Fibroblast of lung (primary cell): ENCODE data around the gene FNDC11. TPM values are rescaled to one million over a fixed set of nuclear protein-coding genes. Genes with fewer than 3 reads are reported as not detected.

Source experiments
- DNase-seq, 2 donors: peaks; one replicate each; pipeline versions ENCODE4 v3.0.0 to v3.0.0-alpha.2; 2010; ENCODE audit warnings: low read depth in 2 of 2
- H2AFZ ChIP-seq: 2 replicates; pipeline ENCODE4 v1.5.1; 2012; ENCODE audit warnings: low read length, control low read depth, inconsistent platforms
- H3K27ac ChIP-seq: 2 replicates; pipeline ENCODE4 v1.5.1; 2011; ENCODE audit warnings: low read length, control low read depth; ENCODE audit not compliant: insufficient read depth
- H3K27me3 ChIP-seq: 2 replicates; pipeline ENCODE4 v1.5.1; 2011; ENCODE audit warnings: mild to moderate bottlenecking, low read length; ENCODE audit not compliant: control insufficient read depth, insufficient read depth
- H3K36me3 ChIP-seq: 2 replicates; pipeline ENCODE4 v1.5.1; 2011; ENCODE audit warnings: low read length; ENCODE audit not compliant: control insufficient read depth, insufficient read depth
- H3K4me1 ChIP-seq: 2 replicates; pipeline ENCODE4 v1.5.1; 2011; ENCODE audit warnings: low read length; ENCODE audit not compliant: control insufficient read depth, insufficient read depth; ENCODE audit errors: extremely low read depth
- H3K4me2 ChIP-seq: 2 replicates; pipeline ENCODE4 v1.5.1; 2011; ENCODE audit warnings: low read length, control low read depth; ENCODE audit not compliant: insufficient read depth; ENCODE audit errors: extremely low read depth
- H3K4me3 ChIP-seq, 4 experiments: fragments of 200-600 bp in 1 of 4; sonication (generic) in 1 of 4; replicated peaks in 1 of 4; 2 replicates each; pipeline ENCODE4 v1.5.1; 2011 to 2016; ENCODE audit warnings: low read length in 4 of 4, low read depth in 3 of 4, mild to moderate bottlenecking in 3 of 4, control low read depth in 2 of 4, inconsistent platforms in 1 of 4, mixed read lengths in 1 of 4; ENCODE audit not compliant: insufficient read depth in 1 of 4; ENCODE audit errors: control extremely low read depth in 1 of 4
- H3K79me2 ChIP-seq: 2 replicates; pipeline ENCODE4 v1.5.1; 2012; ENCODE audit warnings: mild to moderate bottlenecking, low read length, inconsistent platforms; ENCODE audit not compliant: control insufficient read depth, insufficient read depth
- H3K9ac ChIP-seq: 2 replicates; pipeline ENCODE4 v1.5.1; 2011; ENCODE audit warnings: mild to moderate bottlenecking, low read length, control low read depth; ENCODE audit not compliant: insufficient read depth
- H3K9me3 ChIP-seq: 2 replicates; pipeline ENCODE4 v1.5.1; 2012; ENCODE audit warnings: low read depth, low read length; ENCODE audit not compliant: control insufficient read depth, insufficient read depth
- H4K20me1 ChIP-seq: 2 replicates; pipeline ENCODE4 v1.5.1; 2011; ENCODE audit warnings: low read length; ENCODE audit not compliant: control insufficient read depth, insufficient read depth; ENCODE audit errors: extremely low read depth
- EZH2 ChIP-seq: IDR thresholded peaks from 2 replicates; pipeline ENCODE4 v1.5.1; 2012; ENCODE audit warnings: low read length, control low read depth, mild to moderate bottlenecking; ENCODE audit errors: missing control alignments
- polyA plus RNA-seq, 2 donors: library from polyadenylated mRNA; depleted of rRNA in 1 of 2; stranded (reverse) in 1 of 2; unstranded in 1 of 2; fragments of >200 nt; gene quantifications; 2 replicates each; pipeline ENCODE4 v1.2.1, GENCODE V29; 2011 to 2012; ENCODE audit warnings: missing spikeins in 1 of 2
- total RNA-seq: library from RNA; depleted of rRNA; stranded (reverse); fragments of >200 nt; gene quantifications from 2 replicates; pipeline ENCODE4 v1.2.1, GENCODE V29; 2014
- TF ChIP-seq, protein P1 (sequence below), 2 donors: IDR thresholded peaks in 1 of 2; conservative IDR thresholded peaks in 1 of 2; 1 replicate in 1 of 2; 2 replicates in 1 of 2; pipeline ENCODE4 v1.5.1; 2011 to 2012; ENCODE audit warnings: low read length in 2 of 2, control low read depth in 1 of 2, inconsistent platforms in 1 of 2, low read depth in 1 of 2, mild to moderate bottlenecking in 1 of 2

Gene FNDC11
- total and polyA plus RNA-seq, 2 donors (not counting 1 experiment from before 2014, with no cell fraction given) = 0.22 to 1.7 TPM

DNA sequence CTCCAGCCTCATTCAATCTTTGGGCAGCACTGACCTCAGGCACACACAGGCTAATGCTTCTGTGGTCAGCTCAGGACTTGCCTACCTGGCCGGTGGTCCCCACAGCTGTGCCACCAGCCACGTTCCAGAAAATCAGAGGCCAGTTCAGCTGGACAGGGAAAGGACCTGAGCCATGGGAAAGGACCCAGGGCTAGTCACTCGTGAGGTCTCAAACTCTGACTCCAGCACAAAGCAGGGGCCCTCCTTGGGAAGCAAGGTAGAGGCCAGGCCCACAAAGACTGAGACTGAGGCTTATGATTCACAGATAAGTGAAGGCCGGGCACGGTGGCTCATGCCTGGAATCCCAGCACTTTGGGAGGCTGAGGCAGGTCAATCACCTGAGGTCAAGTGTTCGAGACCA is 42.5 kb downstream of the FNDC11 start:
- Histone ChIP-seq H3K27ac (no peak overlapping the region), H3K4me3 (no peak overlapping the region), H3K27me3 (no peaks in the 10 kb centered on the region), H3K79me2 (no peaks in the 10 kb centered on the region), H3K4me1 (peaks cover 8% of the 10 kb centered on the region), H3K9ac (no peak overlapping the region), H3K36me3 (peaks cover 16% of the 10 kb centered on the region), H3K9me3 (no peaks in the 10 kb centered on the region), H4K20me1 (no peaks in the 10 kb centered on the region), H2AFZ (no peak overlapping the region), H3K4me2 (no peak overlapping the region)
- TF ChIP-seq EZH2 = no peak
- TF ChIP-seq, protein P1, sequence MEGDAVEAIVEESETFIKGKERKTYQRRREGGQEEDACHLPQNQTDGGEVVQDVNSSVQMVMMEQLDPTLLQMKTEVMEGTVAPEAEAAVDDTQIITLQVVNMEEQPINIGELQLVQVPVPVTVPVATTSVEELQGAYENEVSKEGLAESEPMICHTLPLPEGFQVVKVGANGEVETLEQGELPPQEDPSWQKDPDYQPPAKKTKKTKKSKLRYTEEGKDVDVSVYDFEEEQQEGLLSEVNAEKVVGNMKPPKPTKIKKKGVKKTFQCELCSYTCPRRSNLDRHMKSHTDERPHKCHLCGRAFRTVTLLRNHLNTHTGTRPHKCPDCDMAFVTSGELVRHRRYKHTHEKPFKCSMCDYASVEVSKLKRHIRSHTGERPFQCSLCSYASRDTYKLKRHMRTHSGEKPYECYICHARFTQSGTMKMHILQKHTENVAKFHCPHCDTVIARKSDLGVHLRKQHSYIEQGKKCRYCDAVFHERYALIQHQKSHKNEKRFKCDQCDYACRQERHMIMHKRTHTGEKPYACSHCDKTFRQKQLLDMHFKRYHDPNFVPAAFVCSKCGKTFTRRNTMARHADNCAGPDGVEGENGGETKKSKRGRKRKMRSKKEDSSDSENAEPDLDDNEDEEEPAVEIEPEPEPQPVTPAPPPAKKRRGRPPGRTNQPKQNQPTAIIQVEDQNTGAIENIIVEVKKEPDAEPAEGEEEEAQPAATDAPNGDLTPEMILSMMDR (conservative IDR thresholded peaks at IDR 0.05 in 1 of 2, IDR thresholded peaks at IDR 0.05 in 1 of 2; ENCODE audit: low read depth in 1 of 2, low read length in 2 of 2) = no peak
- no peak for DNase-seq

DNA sequence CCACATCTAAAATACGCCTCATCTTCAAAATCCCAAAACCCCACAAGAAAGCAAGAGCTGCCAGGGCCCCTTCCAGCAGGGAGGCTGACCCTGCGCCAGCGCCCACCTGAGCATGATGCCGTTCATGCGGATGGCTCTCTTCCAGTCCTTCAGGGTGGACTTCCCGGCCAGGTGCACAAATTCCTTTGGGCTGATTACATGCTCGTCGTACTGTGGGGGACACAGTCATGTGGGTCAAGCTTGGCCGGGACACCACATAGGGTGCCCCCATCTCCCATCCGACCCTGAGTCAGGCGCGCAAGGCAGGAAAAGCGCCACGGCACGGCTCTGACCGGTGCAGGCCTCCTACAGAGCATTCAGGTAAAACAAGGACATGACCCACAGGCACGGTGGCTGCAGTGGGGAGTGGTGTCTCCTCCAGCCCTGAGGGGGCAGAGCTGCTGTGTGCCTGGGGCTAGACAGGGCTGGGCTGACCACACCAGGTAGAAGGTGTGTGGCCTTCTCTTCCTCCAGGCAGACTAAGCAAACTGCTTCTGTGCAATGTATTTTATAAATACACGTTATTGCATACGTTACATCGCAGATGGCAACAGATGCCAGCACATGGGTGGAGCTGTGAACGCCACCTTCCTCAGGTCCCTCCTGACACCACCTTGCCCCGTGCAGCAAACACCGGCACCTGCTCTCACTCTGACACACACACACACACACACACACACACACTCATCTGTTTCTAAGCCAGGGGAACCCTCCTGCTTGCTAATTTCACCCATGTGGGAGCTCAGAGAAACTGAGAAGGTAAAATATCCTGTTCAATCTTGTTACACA is 43.9 kb downstream of the FNDC11 start:
- peaks cover 8% of the 10 kb centered on the region for H3K4me1 ChIP-seq
- H4K20me1 ChIP-seq = no peaks in the 10 kb centered on the region
- H3K27ac ChIP-seq = no peak overlapping the region
- H3K79me2 ChIP-seq = no peaks in the 10 kb centered on the region
- H2AFZ ChIP-seq = no peak overlapping the region
- H3K27me3 ChIP-seq = no peaks in the 10 kb centered on the region
- H3K4me3 ChIP-seq = no peak overlapping the region
- no peaks in the 10 kb centered on the region for H3K9me3 ChIP-seq
- DNase-seq = no peak
- H3K9ac ChIP-seq = no peak overlapping the region
- no peak for TF ChIP-seq EZH2
- TF ChIP-seq, protein P1 (conservative IDR thresholded peaks at IDR 0.05 in 1 of 2, IDR thresholded peaks at IDR 0.05 in 1 of 2; ENCODE audit: low read depth in 1 of 2, low read length in 2 of 2) = no peak
- peaks cover 22% of the 10 kb centered on the region for H3K36me3 ChIP-seq
- H3K4me2 ChIP-seq = no peak overlapping the region

DNA sequence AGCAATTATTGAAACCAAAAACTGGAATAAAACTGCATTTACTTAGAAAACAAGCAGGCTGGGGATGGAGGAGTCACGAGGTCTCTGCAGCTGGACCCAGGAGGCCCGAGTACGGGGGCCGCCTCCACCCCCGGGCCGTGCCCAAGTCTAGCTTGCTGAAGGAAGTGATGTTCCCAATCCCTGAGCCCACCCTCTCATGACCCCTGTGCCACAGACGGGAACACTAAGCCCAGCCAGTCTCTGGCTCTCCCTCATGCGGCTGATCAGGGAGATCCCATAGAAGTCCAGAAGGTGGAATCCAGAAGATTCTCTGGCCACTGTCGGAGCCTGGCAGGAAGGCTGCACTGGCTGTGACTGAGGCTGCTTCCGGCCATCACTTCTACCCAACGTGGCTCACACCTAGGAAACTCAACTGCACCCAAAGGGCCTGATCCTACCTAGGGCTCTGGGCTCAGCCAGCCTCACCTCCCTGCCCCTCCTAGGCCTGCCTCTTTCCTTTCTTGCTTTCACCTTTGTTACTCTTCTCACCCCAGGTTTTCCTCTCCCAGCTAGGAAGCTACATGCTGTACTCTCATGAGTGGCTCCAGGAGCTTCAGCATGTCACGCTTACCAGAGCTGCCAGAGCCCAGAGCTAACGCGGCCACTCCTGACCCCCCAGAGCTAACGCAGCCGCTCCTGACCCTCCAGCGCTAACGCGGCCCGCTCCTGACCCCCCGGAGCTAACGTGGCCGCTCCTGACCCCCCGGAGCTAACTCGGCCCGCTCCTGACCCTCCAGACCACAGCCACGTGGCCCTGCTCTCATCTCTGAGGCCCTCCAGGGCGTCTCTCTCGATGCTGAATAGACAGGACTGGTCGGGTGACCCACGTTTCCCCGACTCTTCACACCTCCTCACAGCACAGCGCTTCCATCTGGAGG is 44.8 kb downstream of the FNDC11 start:
- H3K4me1 ChIP-seq = peaks cover 8% of the 10 kb centered on the region
- no peak overlapping the region for H3K9ac ChIP-seq
- H4K20me1 ChIP-seq = no peaks in the 10 kb centered on the region
- no peak overlapping the region for H3K4me2 ChIP-seq
- TF ChIP-seq EZH2 = no peak
- TF ChIP-seq, protein P1 (conservative IDR thresholded peaks at IDR 0.05 in 1 of 2, IDR thresholded peaks at IDR 0.05 in 1 of 2; ENCODE audit: low read depth in 1 of 2, low read length in 2 of 2) = no peak
- H3K4me3 ChIP-seq = no peak overlapping the region
- no peaks in the 10 kb centered on the region for H3K79me2 ChIP-seq
- H3K36me3 ChIP-seq = peaks cover 22% of the 10 kb centered on the region
- no peak overlapping the region for H2AFZ ChIP-seq
- no peak overlapping the region for H3K27ac ChIP-seq
- no peaks in the 10 kb centered on the region for H3K27me3 ChIP-seq
- H3K9me3 ChIP-seq = no peaks in the 10 kb centered on the region
- DNase-seq = no peak
